ENCODE measurements around the gene SLC9A5.

SLC9A5 gene

DNA sequence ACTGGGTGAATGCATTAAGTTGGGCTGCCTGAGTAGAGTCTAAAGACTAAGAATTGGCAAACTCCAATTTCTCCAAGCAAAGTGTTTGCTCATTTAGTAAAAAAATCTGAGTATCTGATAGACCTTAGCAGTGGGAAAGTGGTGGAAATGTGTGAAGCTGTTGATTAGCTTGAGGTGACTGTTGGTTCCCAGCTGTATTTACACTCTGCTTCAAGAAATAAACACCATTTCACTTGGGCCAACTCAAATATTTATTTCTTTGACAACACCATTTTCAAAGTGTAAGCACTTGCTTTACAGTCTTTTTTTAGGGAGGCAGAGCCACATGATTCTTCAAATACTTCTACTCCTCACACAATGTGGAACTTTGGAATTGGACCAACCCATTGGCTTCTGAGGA, 69.1 kb downstream of the SLC9A5 start:
- TF ChIP-seq EZH2 (IDR thresholded peaks at IDR 0.05; ENCODE audit: borderline replicate concordance, low read length) = no peak
- TF ChIP-seq, protein P1, sequence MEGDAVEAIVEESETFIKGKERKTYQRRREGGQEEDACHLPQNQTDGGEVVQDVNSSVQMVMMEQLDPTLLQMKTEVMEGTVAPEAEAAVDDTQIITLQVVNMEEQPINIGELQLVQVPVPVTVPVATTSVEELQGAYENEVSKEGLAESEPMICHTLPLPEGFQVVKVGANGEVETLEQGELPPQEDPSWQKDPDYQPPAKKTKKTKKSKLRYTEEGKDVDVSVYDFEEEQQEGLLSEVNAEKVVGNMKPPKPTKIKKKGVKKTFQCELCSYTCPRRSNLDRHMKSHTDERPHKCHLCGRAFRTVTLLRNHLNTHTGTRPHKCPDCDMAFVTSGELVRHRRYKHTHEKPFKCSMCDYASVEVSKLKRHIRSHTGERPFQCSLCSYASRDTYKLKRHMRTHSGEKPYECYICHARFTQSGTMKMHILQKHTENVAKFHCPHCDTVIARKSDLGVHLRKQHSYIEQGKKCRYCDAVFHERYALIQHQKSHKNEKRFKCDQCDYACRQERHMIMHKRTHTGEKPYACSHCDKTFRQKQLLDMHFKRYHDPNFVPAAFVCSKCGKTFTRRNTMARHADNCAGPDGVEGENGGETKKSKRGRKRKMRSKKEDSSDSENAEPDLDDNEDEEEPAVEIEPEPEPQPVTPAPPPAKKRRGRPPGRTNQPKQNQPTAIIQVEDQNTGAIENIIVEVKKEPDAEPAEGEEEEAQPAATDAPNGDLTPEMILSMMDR (IDR thresholded peaks at IDR 0.05; ENCODE audit: low read length) = no peak
- H3K9me3 ChIP-seq (ENCODE audit: low read length) = no peaks in the 10 kb centered on the region
- H3K9me2 ChIP-seq (ENCODE audit: low read depth, low read length) = no peaks in the 10 kb centered on the region
- H3K27ac ChIP-seq (ENCODE audit: low read depth, low read length, poor library complexity, severe bottlenecking) = no peak overlapping the region
- H3K79me2 ChIP-seq (ENCODE audit: insufficient read depth, low read length) = no peaks in the 10 kb centered on the region
- H3K4me2 ChIP-seq (ENCODE audit: low read length) = no peak overlapping the region
- H4K20me1 ChIP-seq (ENCODE audit: insufficient read depth, low read length) = no peaks in the 10 kb centered on the region
- no peaks in the 10 kb centered on the region for H3F3A ChIP-seq (ENCODE audit: insufficient read depth, low read length)
- H3K4me3 ChIP-seq (ENCODE audit: low read depth, low read length, poor library complexity, severe bottlenecking) = no peak overlapping the region
- H3K9ac ChIP-seq (ENCODE audit: low read length) = no peak overlapping the region
- no peak overlapping the region for H2AFZ ChIP-seq (ENCODE audit: low read length)
- no peaks in the 10 kb centered on the region for H3K27me3 ChIP-seq (ENCODE audit: insufficient read depth, low read length)
- H3K36me3 ChIP-seq (ENCODE audit: insufficient read depth, low read length) = no peaks in the 10 kb centered on the region
- no peaks in the 10 kb centered on the region for H3K4me1 ChIP-seq (ENCODE audit: insufficient read depth, low read length, severe bottlenecking)
